Heart left ventricle (tissue), 16 donors: ENCODE data around the gene OR5B17. TPM values are rescaled to one million over a fixed set of nuclear protein-coding genes. Genes with fewer than 3 reads are reported as not detected.

Experiments used
- ATAC-seq, 4 donors: fragments of 200-7000 bp; cut with Tn5 transposase; one replicate each; pipeline ENCODE4 v1.9.1; 2020 to 2022; ENCODE audit warnings: moderate library complexity in 4 of 4, mild to moderate bottlenecking in 3 of 4, moderate number of reproducible peaks in 1 of 4
- DNase-seq, 5 donors: peaks; one replicate each; pipeline ENCODE4 v3.0.0-alpha.2; 2020
- H3K27ac ChIP-seq, 12 donors: fragments of 200-600 bp; sonication (generic) in 4 of 12; one replicate each; pipeline versions ENCODE4 v1.5.0 to v1.8.0; 2016 to 2022; ENCODE audit warnings: mild to moderate bottlenecking in 2 of 12
- H3K27me3 ChIP-seq, 9 donors: fragments of 200-600 bp; sonication (generic) in 2 of 9; one replicate each; pipeline versions ENCODE4 v1.5.1 to v1.8.0; 2016 to 2022; ENCODE audit warnings: mild to moderate bottlenecking in 3 of 9
- H3K36me3 ChIP-seq, 9 donors: fragments of 200-600 bp; sonication (generic) in 2 of 9; one replicate each; pipeline versions ENCODE4 v1.5.0 to v1.8.0; 2018 to 2022; ENCODE audit warnings: mild to moderate bottlenecking in 2 of 9
- H3K4me1 ChIP-seq, 12 donors: fragments of 200-600 bp; sonication (generic) in 4 of 12; one replicate each; pipeline versions ENCODE4 v1.5.0 to v1.8.0; 2016 to 2022; ENCODE audit warnings: mild to moderate bottlenecking in 3 of 12
- H3K4me3 ChIP-seq, 12 donors: fragments of 200-600 bp; sonication (generic) in 4 of 12; one replicate each; pipeline versions ENCODE4 v1.5.0 to v1.8.0; 2017 to 2022; ENCODE audit warnings: mild to moderate bottlenecking in 9 of 12, moderate library complexity in 4 of 12
- H3K9me3 ChIP-seq, 12 donors: fragments of 200-600 bp; sonication (generic) in 4 of 12; one replicate each; pipeline versions ENCODE4 v1.5.0 to v1.8.0; 2016 to 2022; ENCODE audit warnings: mild to moderate bottlenecking in 1 of 12
- CTCF ChIP-seq, 12 donors: fragments of 200-600 bp; sonication (generic) in 4 of 12; IDR thresholded peaks; one replicate each; pipeline versions ENCODE4 v1.5.0 to v1.8.0; 2018 to 2022; ENCODE audit warnings: antibody characterized with exemption in 12 of 12, mild to moderate bottlenecking in 5 of 12
- POLR2A ChIP-seq, 2 donors: fragments of 450-650 bp; IDR thresholded peaks; one replicate each; pipeline ENCODE4 v1.6.1; 2017; ENCODE audit warnings: antibody characterized with exemption in 2 of 2, mild to moderate bottlenecking in 2 of 2, moderate library complexity in 2 of 2
- WGBS, 4 donors: extraction: QIAGEN DNeasy Blood & Tissue Kit in 2 of 4; methylation state at CpG; one replicate each; pipeline versions ENCODE4 v1.1.5 to v1.1.7; 2013 to 2018; 5-methylcytosine and 5-hydroxymethylcytosine counted together
- intact Hi-C, 10 donors: fragments of 100-400 bp; cut with DNase I; formaldehyde crosslinking; loops; one replicate each; pipeline versions ENCODE4 v1.11.1 to v1.14.2; 2022
- polyA plus RNA-seq, 2 donors: library from polyadenylated mRNA; stranded (reverse); fragments of 200-250 nt; gene quantifications; one replicate each; pipeline ENCODE4 v1.2.3, GENCODE V29; 2013
- total RNA-seq, 9 donors: library from RNA; depleted of rRNA in 2 of 9; stranded (reverse); fragments of >200 nt in 2 of 9; fragmentation: NEBNext Ultra II Directional in 3 of 9; extraction: Animal tissue kit (Norgen Biotek cat#: 25700) in 3 of 9; gene quantifications; one replicate each; pipeline versions ENCODE4 v1.1.0 to v1.2.4, GENCODE V29; 2016 to 2023
- donor health status: ischemic (EF 13 %, LVEDD 7.1; RV severe dilation, severe dysfunction).
- donor health status: healthy with polysubstance abuse.
- donor health status: DM: no; HTN: yes; CAD: no.
- donor health status: DM: no; HTN: no; CAD: no.
- donor health status: ischemic (EF 25% LVEDD 6.9; RV normal size, moderate dysfunction).
- donor health status: ischemic (EF 25% LVEDD 5.7; RV mildly dilated, moderate dysfunction).
- donor health status: healthy.
- donor health status: DM: yes; HTN: yes; CAD: no.
- donor health status: ischemic (EF 35%, LVEDD 5.7; RV mildly dilated, moderate dysfunction).
- donor health status: nonischemic (EF 11% LVEDD 7.7; RV severe dilation, severe dysfunction).
- donor health status: DM: yes; HTN: yes; CAD: no.
- donor health status: PGD.
- donor health status: ischemic (EF 29% LVEDD 5.4; RV normal size, mild dysfunction).
- donor health status: nonischemic (EF 23%, LVEDD 6.1; RV moderate dilation, normal function).

OR5B17 gene
- total and polyA plus RNA-seq, 11 donors: not detected

- ATAC-seq (no peak), DNase-seq (no peak)
- no peaks in the 10 kb centered on the region for H3K4me1 ChIP-seq
- WGBS, 4 donors: 39 to 49% (median 44%) methylated on average over 2 of the region's 2 CpGs
- H3K4me3 ChIP-seq: no peak overlapping the region
- H3K27ac ChIP-seq: no peak overlapping the region
- H3K27me3 ChIP-seq: no peaks in the 10 kb centered on the region
- intact Hi-C loops: no loop called here
- TF ChIP-seq POLR2A (IDR thresholded peaks at IDR 0.05): no peak
- TF ChIP-seq CTCF (IDR thresholded peaks at IDR 0.05): no peak
- H3K36me3 ChIP-seq: no peaks in the 10 kb centered on the region
- peaks cover 0 to 12% (median 3%) of the 10 kb centered on the region in 12 donors for H3K9me3 ChIP-seq
These were observed 13.7 kb downstream of the OR5B17 start for GRCh38 chr11:58345204-58345603.

GRCh38 chr11:58334708-58335107 lies 24.2 kb downstream of the OR5B17 start:
- intact Hi-C loops: no loop called here

GRCh38 chr11:58330861-58331260 lies 28.0 kb downstream of the OR5B17 start:
- ATAC-seq (no peak), DNase-seq (no peak)
- Histone ChIP-seq H3K27ac (no peak overlapping the region), H3K36me3 (no peaks in the 10 kb centered on the region), H3K4me3 (no peak overlapping the region), H3K27me3 (no peaks in the 10 kb centered on the region), H3K4me1 (no peaks in the 10 kb centered on the region), H3K9me3 (peaks cover 0 to 30% (median 10%) of the 10 kb centered on the region in 12 donors)
- intact Hi-C loops: no loop called here
- TF ChIP-seq CTCF (IDR thresholded peaks at IDR 0.05): no peak
- no peak for TF ChIP-seq POLR2A (IDR thresholded peaks at IDR 0.05)
- 77 to 85% (median 78%) methylated on average over 2 of the region's 2 CpGs for WGBS, 4 donors

More at GRCh38 chr11:58334708-58335107, 24.2 kb downstream of the OR5B17 start:
- Histone ChIP-seq H3K27me3 (no peaks in the 10 kb centered on the region), H3K4me3 (no peak overlapping the region), H3K4me1 (no peaks in the 10 kb centered on the region), H3K9me3 (peaks cover 0 to 11% (median 1%) of the 10 kb centered on the region in 12 donors), H3K27ac (no peak overlapping the region), H3K36me3 (no peaks in the 10 kb centered on the region)
- no peak for ATAC-seq
- DNase-seq: no peak
- TF ChIP-seq CTCF (IDR thresholded peaks at IDR 0.05): no peak
- TF ChIP-seq POLR2A (IDR thresholded peaks at IDR 0.05): no peak

GRCh38 chr11:58318532-58318931 lies 40.3 kb downstream of the OR5B17 start:
- H3K27ac ChIP-seq: no peak overlapping the region
- H3K4me1 ChIP-seq: no peaks in the 10 kb centered on the region
- H3K27me3 ChIP-seq: no peaks in the 10 kb centered on the region
- DNase-seq: no peak
- intact Hi-C loops: no loop called here
- H3K36me3 ChIP-seq: no peaks in the 10 kb centered on the region
- no peak overlapping the region for H3K4me3 ChIP-seq
- no peak for ATAC-seq
- 43 to 50% (median 48%) methylated on average over 3 of the region's 3 CpGs for WGBS, 4 donors
- TF ChIP-seq CTCF (IDR thresholded peaks at IDR 0.05) (no peak), POLR2A (IDR thresholded peaks at IDR 0.05) (no peak)
- H3K9me3 ChIP-seq: peaks cover 0 to 5% (median 0%) of the 10 kb centered on the region in 12 donors
